Measurements from ENCODE around the gene FANK1.
A peak's percentile ranks its signal among the peaks of the same experiment; 100 is the strongest.
"Not testable (repeated sequence)": the region's sequence is repeated elsewhere in the genome, so short reads cannot be mapped to it uniquely, and the experiment has no call there.

FANK1 gene

GRCh38 chr10:125886914-125887512 lies 9.4 kb upstream of the FANK1 start:
- H3K4me3 ChIP-seq (ENCODE audit: control insufficient read depth, low read depth, low read length): no peak overlapping the region
- DNase-seq (ENCODE audit: low read depth): no peak
- TF ChIP-seq CTCF (IDR thresholded peaks at IDR 0.05; ENCODE audit: control insufficient read depth, insufficient read depth, low read depth, low read length, missing control alignments): no peak

- not testable (repeated sequence) for H3K4me3 ChIP-seq (ENCODE audit: control insufficient read depth, low read depth, low read length); DNase-seq (ENCODE audit: low read depth)
Measured at GRCh38 chr10:125889441-125889840, 6.9 kb upstream of the FANK1 start.

GRCh38 chr10:125892402-125892801 lies 4.0 kb upstream of the FANK1 start:
- DNase-seq (ENCODE audit: low read depth): not testable (repeated sequence)

GRCh38 chr10:125894176-125894575 lies 2.2 kb upstream of the FANK1 start:
- H3K4me3 ChIP-seq (ENCODE audit: control insufficient read depth, low read depth, low read length); DNase-seq (ENCODE audit: low read depth): not testable (repeated sequence)

More at GRCh38 chr10:125892402-125892801, 4.0 kb upstream of the FANK1 start:
- not testable (repeated sequence) for H3K4me3 ChIP-seq (ENCODE audit: control insufficient read depth, low read depth, low read length)

GRCh38 chr10:125895130-125896087 lies 955 bp upstream of the FANK1 start:
- H3K4me3 ChIP-seq (ENCODE audit: control insufficient read depth, low read depth, low read length): peak overlapping the region; percentile 69
- DNase-seq (ENCODE audit: low read depth): not testable (repeated sequence)

GRCh38 chr10:125897317-125897716 lies 953 bp downstream of the FANK1 start:
- H3K4me3 ChIP-seq (ENCODE audit: control insufficient read depth, low read depth, low read length); DNase-seq (ENCODE audit: low read depth): not testable (repeated sequence)

- not testable (repeated sequence) for H3K4me3 ChIP-seq (ENCODE audit: control insufficient read depth, low read depth, low read length); DNase-seq (ENCODE audit: low read depth)
Measured at GRCh38 chr10:125900963-125901362, 4.6 kb downstream of the FANK1 start.

GRCh38 chr10:125903135-125903640 lies 6.8 kb downstream of the FANK1 start:
- H3K4me3 ChIP-seq (ENCODE audit: control insufficient read depth, low read depth, low read length); DNase-seq (ENCODE audit: low read depth): not testable (repeated sequence)

GRCh38 chr10:125905069-125905994 lies 9.0 kb downstream of the FANK1 start:
- not testable (repeated sequence) for DNase-seq (ENCODE audit: low read depth); H3K4me3 ChIP-seq (ENCODE audit: control insufficient read depth, low read depth, low read length)

- DNase-seq (ENCODE audit: low read depth); H3K4me3 ChIP-seq (ENCODE audit: control insufficient read depth, low read depth, low read length): not testable (repeated sequence)
Measured at GRCh38 chr10:125907598-125907997, 11.2 kb downstream of the FANK1 start.

GRCh38 chr10:125908813-125909212 lies 12.4 kb downstream of the FANK1 start:
- not testable (repeated sequence) for H3K4me3 ChIP-seq (ENCODE audit: control insufficient read depth, low read depth, low read length); DNase-seq (ENCODE audit: low read depth)

- DNase-seq (ENCODE audit: low read depth); H3K4me3 ChIP-seq (ENCODE audit: control insufficient read depth, low read depth, low read length): not testable (repeated sequence)
Measured at GRCh38 chr10:125909491-125909890, 13.1 kb downstream of the FANK1 start.
